NCI-H2196 (cell line): ENCODE measurements around the gene RDH8.

ENCODE experiments used
- DNase-seq: peaks from one replicate; lab custom pipeline; 2025; ENCODE audit not compliant: unreplicated experiment; lab: John Stamatoyannopoulos, UW

Gene RDH8

GRCh38 chr19:10036601-10037071, 23.4 kb downstream of the RDH8 start:
- DNase-seq = no peak

- no peak for DNase-seq
Measured at GRCh38 chr19:10037367-10037766, 24.1 kb downstream of the RDH8 start.

GRCh38 chr19:10037809-10038208, 24.5 kb downstream of the RDH8 start:
- no peak for DNase-seq

GRCh38 chr19:10043286-10043927, 30.1 kb downstream of the RDH8 start:
- peak; percentile 36 for DNase-seq

GRCh38 chr19:10044390-10044789, 31.1 kb downstream of the RDH8 start:
- no peak for DNase-seq

GRCh38 chr19:10045371-10045770, 32.1 kb downstream of the RDH8 start:
- DNase-seq = no peak

- no peak for DNase-seq
Measured at GRCh38 chr19:10049626-10050025, 36.3 kb downstream of the RDH8 start.

GRCh38 chr19:10052602-10053360, 39.5 kb downstream of the RDH8 start:
- no peak for DNase-seq

- DNase-seq = no peak
Measured at GRCh38 chr19:10061717-10062310, 48.5 kb downstream of the RDH8 start.

GRCh38 chr19:10068205-10068604, 54.9 kb downstream of the RDH8 start:
- no peak for DNase-seq

GRCh38 chr19:10069046-10069445, 55.8 kb downstream of the RDH8 start:
- DNase-seq = no peak

GRCh38 chr19:10070730-10071446, 57.6 kb downstream of the RDH8 start:
- DNase-seq = no peak
